ENCODE measurements around the gene ANO3. TPM values are rescaled to one million over a fixed set of nuclear protein-coding genes. Genes with fewer than 3 reads are reported as not detected.

The ANO3 gene
- total and polyA plus RNA-seq, 2 donors (not counting 3 experiments of a cell fraction or from before 2014, with no cell fraction given) = not detected

- ChIA-PET CTCF (no interaction called here), POLR2A (no interaction called here)
- Histone ChIP-seq H3K9me1 (replicated peaks; ENCODE audit: control insufficient read depth, extremely low read depth, insufficient read depth, low read length) (no peaks in the 10 kb centered on the region), H3K36me3 (ENCODE audit: control insufficient read depth in 2 of 2, extremely low read depth in 1 of 2, insufficient read depth in 2 of 2, low read length in 2 of 2) (no peaks in the 10 kb centered on the region), H2AFZ (ENCODE audit: low read depth, low read length) (no peak overlapping the region), H3K4me2 (ENCODE audit: insufficient read depth, low read length) (no peak overlapping the region), H3K27ac (ENCODE audit: insufficient read depth, low read depth, low read length) (no peak overlapping the region), H4K20me1 (replicated peaks; ENCODE audit: control insufficient read depth, extremely low read depth, insufficient read depth, low read length) (no peaks in the 10 kb centered on the region), H3K4me1 (ENCODE audit: control insufficient read depth, extremely low read depth, insufficient read depth, low read length) (no peaks in the 10 kb centered on the region), H3K27me3 (ENCODE audit: control insufficient read depth in 2 of 2, insufficient read depth in 2 of 2, low read length in 2 of 2) (no peaks in the 10 kb centered on the region), H3K4me3 (replicated peaks in 1 of 3; ENCODE audit: insufficient read depth in 1 of 3, low read depth in 1 of 3, low read length in 3 of 3) (no peak overlapping the region), H3K9ac (replicated peaks; ENCODE audit: extremely low read depth, insufficient read depth, low read length) (no peak overlapping the region), H3K79me2 (ENCODE audit: control insufficient read depth, insufficient read depth, low read length) (no peaks in the 10 kb centered on the region), H3K9me3 (replicated peaks; ENCODE audit: control insufficient read depth, insufficient read depth, low read length) (no peaks in the 10 kb centered on the region)
- dilution Hi-C loops (cut with MboI; ENCODE audit: extremely low pct_ligation_motif_present, low sequenced_read_pairs) (no loop called here), intact Hi-C loops (cut with micrococcal nuclease) (no loop called here)
- no peak for FAIRE-seq
- TF ChIP-seq, protein P1, sequence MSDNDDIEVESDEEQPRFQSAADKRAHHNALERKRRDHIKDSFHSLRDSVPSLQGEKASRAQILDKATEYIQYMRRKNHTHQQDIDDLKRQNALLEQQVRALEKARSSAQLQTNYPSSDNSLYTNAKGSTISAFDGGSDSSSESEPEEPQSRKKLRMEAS (IDR thresholded peaks at IDR 0.05; ENCODE audit: insufficient read depth, insufficient read length) = no peak
- TF ChIP-seq MYC (IDR thresholded peaks at IDR 0.05; ENCODE audit: low read depth, low read length) (no peak), GATA2 (IDR thresholded peaks at IDR 0.05; ENCODE audit: insufficient read depth, insufficient read length, low read depth, low read length) (no peak), EZH2 (IDR thresholded peaks at IDR 0.05; ENCODE audit: borderline replicate concordance, low read depth, low read length, severe bottlenecking) (no peak), POLR2AphosphoS5 (IDR thresholded peaks at IDR 0.05; ENCODE audit: insufficient read depth, low read depth, low read length) (no peak), FOS (IDR thresholded peaks at IDR 0.05; ENCODE audit: borderline replicate concordance, insufficient read depth, low read length) (no peak), JUN (IDR thresholded peaks at IDR 0.05; ENCODE audit: borderline replicate concordance, insufficient read depth, insufficient read length, low read depth) (no peak), POLR2A (IDR thresholded peaks at IDR 0.05; ENCODE audit: low read depth, low read length) (no peak)
- TF ChIP-seq, protein P2, sequence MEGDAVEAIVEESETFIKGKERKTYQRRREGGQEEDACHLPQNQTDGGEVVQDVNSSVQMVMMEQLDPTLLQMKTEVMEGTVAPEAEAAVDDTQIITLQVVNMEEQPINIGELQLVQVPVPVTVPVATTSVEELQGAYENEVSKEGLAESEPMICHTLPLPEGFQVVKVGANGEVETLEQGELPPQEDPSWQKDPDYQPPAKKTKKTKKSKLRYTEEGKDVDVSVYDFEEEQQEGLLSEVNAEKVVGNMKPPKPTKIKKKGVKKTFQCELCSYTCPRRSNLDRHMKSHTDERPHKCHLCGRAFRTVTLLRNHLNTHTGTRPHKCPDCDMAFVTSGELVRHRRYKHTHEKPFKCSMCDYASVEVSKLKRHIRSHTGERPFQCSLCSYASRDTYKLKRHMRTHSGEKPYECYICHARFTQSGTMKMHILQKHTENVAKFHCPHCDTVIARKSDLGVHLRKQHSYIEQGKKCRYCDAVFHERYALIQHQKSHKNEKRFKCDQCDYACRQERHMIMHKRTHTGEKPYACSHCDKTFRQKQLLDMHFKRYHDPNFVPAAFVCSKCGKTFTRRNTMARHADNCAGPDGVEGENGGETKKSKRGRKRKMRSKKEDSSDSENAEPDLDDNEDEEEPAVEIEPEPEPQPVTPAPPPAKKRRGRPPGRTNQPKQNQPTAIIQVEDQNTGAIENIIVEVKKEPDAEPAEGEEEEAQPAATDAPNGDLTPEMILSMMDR (IDR thresholded peaks at IDR 0.05; ENCODE audit: extremely low read depth in 1 of 2, insufficient read depth in 1 of 2, low read depth in 1 of 2, low read length in 2 of 2) = no peak
- no peak for DNase-seq (ENCODE audit: low read depth, low spot score)
- no TSS peak for BruUV-seq (replicated peaks)
These were observed 27.1 kb downstream of the ANO3 start for GRCh38 chr11:26359055-26359454.

Measured in endothelial cell of umbilical vein (primary cell).